ENCODE results near the gene ITPR2.

Gene ITPR2

DNA sequence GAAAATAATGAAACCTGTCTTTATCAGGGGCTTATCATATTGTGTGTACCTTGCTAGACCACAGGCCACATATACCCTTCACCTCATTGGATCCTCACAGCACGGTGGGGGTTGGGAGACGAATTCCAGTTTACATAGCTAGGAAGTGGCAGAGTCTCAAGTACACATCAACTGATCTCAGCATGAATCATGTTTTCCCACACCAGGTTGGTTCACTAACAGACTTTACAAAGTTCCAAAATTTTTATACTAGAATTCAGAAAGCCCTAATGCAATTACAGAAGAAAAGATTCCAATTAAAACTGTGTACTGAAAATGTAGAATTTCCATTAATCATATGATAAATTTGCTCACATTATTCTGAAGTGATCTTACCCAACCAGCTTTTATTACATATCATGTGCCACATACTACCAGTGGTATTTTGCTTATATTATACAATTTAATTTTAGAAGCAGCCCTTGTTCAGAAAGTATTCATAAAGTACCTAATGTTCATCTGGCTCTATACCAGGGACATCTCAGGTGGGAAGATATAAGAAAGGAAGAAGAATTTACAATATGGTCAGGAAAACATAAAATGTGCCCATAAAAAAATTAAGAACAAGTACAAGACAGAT, 196.2 kb downstream of the ITPR2 start:
- no peak overlapping the region for H3K4me3 ChIP-seq (ENCODE audit: low read depth, low read length)
- H3K9ac ChIP-seq (ENCODE audit: low read depth, low read length) = no peak overlapping the region
- H3K27me3 ChIP-seq (ENCODE audit: control insufficient read depth, insufficient read depth, low read length) = no peaks in the 10 kb centered on the region
- H3K4me1 ChIP-seq (ENCODE audit: control insufficient read depth, insufficient read depth, low read length) = peaks cover 26% of the 10 kb centered on the region
- H3K36me3 ChIP-seq (ENCODE audit: control insufficient read depth, insufficient read depth, low read length) = no peaks in the 10 kb centered on the region
- H3K27ac ChIP-seq (ENCODE audit: low read depth, low read length) = no peak overlapping the region
- no peaks in the 10 kb centered on the region for H3K9me3 ChIP-seq (ENCODE audit: control insufficient read depth, insufficient read depth, low read length)

DNA sequence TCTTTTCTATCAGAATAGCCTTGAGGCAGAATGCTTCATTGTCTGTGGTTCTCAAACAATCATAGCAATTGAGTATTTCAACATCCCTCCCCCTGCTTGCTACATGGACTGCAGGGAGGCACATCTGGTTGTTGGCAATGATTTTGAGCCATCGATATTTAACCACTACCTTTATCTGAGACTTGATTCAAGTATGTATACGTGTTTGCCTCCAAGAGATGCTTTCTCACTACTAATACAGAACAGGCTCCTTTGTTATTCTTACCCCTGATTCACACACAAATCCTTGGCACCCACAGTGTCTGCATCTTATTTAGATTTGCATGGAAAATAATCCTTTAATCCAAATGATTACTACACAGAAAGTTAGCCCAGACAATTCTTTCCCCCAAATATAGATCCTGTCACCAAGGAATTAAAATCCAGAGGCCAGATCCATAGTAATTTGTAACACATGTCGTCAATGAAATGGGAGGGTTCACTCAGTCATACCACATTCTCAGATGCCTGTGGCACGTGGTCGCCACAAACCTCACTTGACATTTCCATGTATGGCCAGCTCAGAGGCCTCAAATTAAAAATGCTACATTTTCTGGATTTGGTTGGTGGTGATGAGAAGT, 199.3 kb downstream of the ITPR2 start:
- H3K27ac ChIP-seq (ENCODE audit: low read depth, low read length) = no peak overlapping the region
- peaks cover 26% of the 10 kb centered on the region for H3K4me1 ChIP-seq (ENCODE audit: control insufficient read depth, insufficient read depth, low read length)
- no peak overlapping the region for H3K9ac ChIP-seq (ENCODE audit: low read depth, low read length)
- no peaks in the 10 kb centered on the region for H3K9me3 ChIP-seq (ENCODE audit: control insufficient read depth, insufficient read depth, low read length)
- no peaks in the 10 kb centered on the region for H3K36me3 ChIP-seq (ENCODE audit: control insufficient read depth, insufficient read depth, low read length)
- no peak overlapping the region for H3K4me3 ChIP-seq (ENCODE audit: low read depth, low read length)
- no peaks in the 10 kb centered on the region for H3K27me3 ChIP-seq (ENCODE audit: control insufficient read depth, insufficient read depth, low read length)

GRCh38 chr12:26632756-26633155, 200.2 kb downstream of the ITPR2 start:
- H3K4me3 ChIP-seq (ENCODE audit: low read depth, low read length) = no peak overlapping the region
- 0 out of 2 replicates have a peak, but pooled peaks cover 4% of the 10 kb centered on the region for H3K36me3 ChIP-seq (ENCODE audit: control insufficient read depth, insufficient read depth, low read length)
- H3K27ac ChIP-seq (ENCODE audit: low read depth, low read length) = no peak overlapping the region
- no peaks in the 10 kb centered on the region for H3K27me3 ChIP-seq (ENCODE audit: control insufficient read depth, insufficient read depth, low read length)
- H3K9me3 ChIP-seq (ENCODE audit: control insufficient read depth, insufficient read depth, low read length) = no peaks in the 10 kb centered on the region
- no peak overlapping the region for H3K9ac ChIP-seq (ENCODE audit: low read depth, low read length)
- peaks cover 26% of the 10 kb centered on the region for H3K4me1 ChIP-seq (ENCODE audit: control insufficient read depth, insufficient read depth, low read length)

DNA sequence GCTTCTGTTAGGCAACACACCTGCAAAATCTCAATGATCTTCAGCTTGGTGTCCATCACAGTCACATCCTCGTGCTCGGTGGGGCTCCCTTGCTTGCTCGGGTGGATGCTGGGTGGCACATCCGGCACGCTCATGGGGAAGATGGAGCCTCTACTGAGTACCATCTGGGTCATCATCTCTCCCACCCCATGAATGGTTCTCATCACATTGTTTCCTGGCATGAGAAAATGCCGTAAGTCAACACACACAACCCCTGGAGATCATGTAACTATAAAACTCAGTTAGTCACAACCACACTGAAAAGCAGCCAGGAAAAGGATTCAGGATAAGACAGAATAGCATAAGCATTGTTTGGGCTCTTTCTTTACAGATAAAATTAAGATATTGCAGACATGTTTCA, 201.1 kb downstream of the ITPR2 start:
- Histone ChIP-seq H3K27me3 (ENCODE audit: control insufficient read depth, insufficient read depth, low read length) (no peaks in the 10 kb centered on the region), H3K9ac (ENCODE audit: low read depth, low read length) (no peak overlapping the region), H3K4me3 (ENCODE audit: low read depth, low read length) (no peak overlapping the region), H3K27ac (ENCODE audit: low read depth, low read length) (no peak overlapping the region), H3K9me3 (ENCODE audit: control insufficient read depth, insufficient read depth, low read length) (no peaks in the 10 kb centered on the region), H3K4me1 (ENCODE audit: control insufficient read depth, insufficient read depth, low read length) (peaks cover 26% of the 10 kb centered on the region), H3K36me3 (ENCODE audit: control insufficient read depth, insufficient read depth, low read length) (0 out of 2 replicates have a peak, but pooled peaks cover 4% of the 10 kb centered on the region)

DNA sequence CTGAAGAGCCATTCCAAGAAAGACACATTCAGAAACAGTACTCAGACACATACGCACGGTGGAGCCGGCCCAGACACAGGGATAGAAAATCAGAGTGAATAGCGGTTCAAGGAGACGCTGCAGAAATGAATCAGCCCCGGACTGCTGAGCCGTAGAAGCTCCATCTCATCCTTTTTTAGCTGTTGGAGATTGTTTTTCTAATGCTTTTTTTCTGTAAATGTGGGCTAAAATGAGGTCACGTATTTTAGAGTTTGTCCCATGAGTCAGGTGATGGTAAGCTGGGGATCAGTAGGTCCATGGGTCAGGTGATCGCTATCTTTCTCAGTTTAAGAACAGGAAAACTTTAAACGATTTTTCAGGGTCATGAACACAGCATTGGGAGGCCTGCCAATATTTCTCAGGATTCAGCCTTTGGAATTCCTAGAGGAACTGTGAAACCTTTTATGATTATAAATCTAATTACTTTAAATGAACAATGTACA, 202.4 kb downstream of the ITPR2 start:
- 0 out of 2 replicates have a peak, but pooled peaks cover 8% of the 10 kb centered on the region for H3K36me3 ChIP-seq (ENCODE audit: control insufficient read depth, insufficient read depth, low read length)
- no peaks in the 10 kb centered on the region for H3K27me3 ChIP-seq (ENCODE audit: control insufficient read depth, insufficient read depth, low read length)
- no peak overlapping the region for H3K27ac ChIP-seq (ENCODE audit: low read depth, low read length)
- no peak overlapping the region for H3K4me3 ChIP-seq (ENCODE audit: low read depth, low read length)
- H3K4me1 ChIP-seq (ENCODE audit: control insufficient read depth, insufficient read depth, low read length) = peaks cover 21% of the 10 kb centered on the region
- H3K9ac ChIP-seq (ENCODE audit: low read depth, low read length) = no peak overlapping the region
- no peaks in the 10 kb centered on the region for H3K9me3 ChIP-seq (ENCODE audit: control insufficient read depth, insufficient read depth, low read length)

GRCh38 chr12:26629864-26630263, 203.1 kb downstream of the ITPR2 start:
- Histone ChIP-seq H3K9ac (ENCODE audit: low read depth, low read length) (no peak overlapping the region), H3K36me3 (ENCODE audit: control insufficient read depth, insufficient read depth, low read length) (0 out of 2 replicates have a peak, but pooled peaks cover 8% of the 10 kb centered on the region), H3K4me3 (ENCODE audit: low read depth, low read length) (no peak overlapping the region), H3K27ac (ENCODE audit: low read depth, low read length) (no peak overlapping the region), H3K27me3 (ENCODE audit: control insufficient read depth, insufficient read depth, low read length) (no peaks in the 10 kb centered on the region), H3K4me1 (ENCODE audit: control insufficient read depth, insufficient read depth, low read length) (peaks cover 18% of the 10 kb centered on the region), H3K9me3 (ENCODE audit: control insufficient read depth, insufficient read depth, low read length) (no peaks in the 10 kb centered on the region)

- Histone ChIP-seq H3K4me1 (ENCODE audit: control insufficient read depth, insufficient read depth, low read length) (peaks cover 3% of the 10 kb centered on the region), H3K4me3 (ENCODE audit: low read depth, low read length) (no peak overlapping the region), H3K27ac (ENCODE audit: low read depth, low read length) (no peak overlapping the region), H3K9me3 (ENCODE audit: control insufficient read depth, insufficient read depth, low read length) (no peaks in the 10 kb centered on the region), H3K36me3 (ENCODE audit: control insufficient read depth, insufficient read depth, low read length) (0 out of 2 replicates have a peak, but pooled peaks cover 8% of the 10 kb centered on the region), H3K27me3 (ENCODE audit: control insufficient read depth, insufficient read depth, low read length) (no peaks in the 10 kb centered on the region), H3K9ac (ENCODE audit: low read depth, low read length) (no peak overlapping the region)
These were observed 204.8 kb downstream of the ITPR2 start for GRCh38 chr12:26628234-26628633.

- no peak overlapping the region for H3K9ac ChIP-seq (ENCODE audit: low read depth, low read length)
- no peak overlapping the region for H3K27ac ChIP-seq (ENCODE audit: low read depth, low read length)
- H3K4me3 ChIP-seq (ENCODE audit: low read depth, low read length) = no peak overlapping the region
- no peaks in the 10 kb centered on the region for H3K4me1 ChIP-seq (ENCODE audit: control insufficient read depth, insufficient read depth, low read length)
- no peaks in the 10 kb centered on the region for H3K9me3 ChIP-seq (ENCODE audit: control insufficient read depth, insufficient read depth, low read length)
- H3K36me3 ChIP-seq (ENCODE audit: control insufficient read depth, insufficient read depth, low read length) = 0 out of 2 replicates have a peak, but pooled peaks cover 10% of the 10 kb centered on the region
- no peaks in the 10 kb centered on the region for H3K27me3 ChIP-seq (ENCODE audit: control insufficient read depth, insufficient read depth, low read length)
These were observed 205.7 kb downstream of the ITPR2 start for GRCh38 chr12:26627335-26627734.

GRCh38 chr12:26623136-26623535, 209.9 kb downstream of the ITPR2 start:
- Histone ChIP-seq H3K9ac (ENCODE audit: low read depth, low read length) (no peak overlapping the region), H3K27ac (ENCODE audit: low read depth, low read length) (no peak overlapping the region), H3K4me1 (ENCODE audit: control insufficient read depth, insufficient read depth, low read length) (no peaks in the 10 kb centered on the region), H3K9me3 (ENCODE audit: control insufficient read depth, insufficient read depth, low read length) (no peaks in the 10 kb centered on the region), H3K4me3 (ENCODE audit: low read depth, low read length) (no peak overlapping the region), H3K36me3 (ENCODE audit: control insufficient read depth, insufficient read depth, low read length) (peaks cover 46% of the 10 kb centered on the region), H3K27me3 (ENCODE audit: control insufficient read depth, insufficient read depth, low read length) (no peaks in the 10 kb centered on the region)

DNA sequence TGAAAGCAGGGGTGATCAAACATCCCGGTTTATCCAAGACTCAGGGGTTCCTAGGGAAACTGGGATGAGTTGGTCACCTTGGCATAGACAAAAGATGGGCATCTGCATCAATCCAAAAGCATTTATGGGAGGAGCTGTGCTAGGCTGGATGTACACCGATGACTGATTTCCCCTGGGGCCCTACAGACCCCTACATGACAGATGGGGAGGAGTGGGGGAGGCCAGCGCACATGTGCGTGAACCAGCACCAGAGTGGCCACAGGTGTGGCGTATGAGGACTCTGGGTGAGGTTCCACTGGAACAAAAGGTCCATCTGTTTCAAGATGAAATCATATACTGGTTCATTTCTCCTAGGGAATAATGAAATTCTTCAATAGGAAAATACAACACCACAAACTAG, 210.4 kb downstream of the ITPR2 start:
- Histone ChIP-seq H3K4me1 (ENCODE audit: control insufficient read depth, insufficient read depth, low read length) (no peaks in the 10 kb centered on the region), H3K9me3 (ENCODE audit: control insufficient read depth, insufficient read depth, low read length) (no peaks in the 10 kb centered on the region), H3K9ac (ENCODE audit: low read depth, low read length) (no peak overlapping the region), H3K4me3 (ENCODE audit: low read depth, low read length) (no peak overlapping the region), H3K27ac (ENCODE audit: low read depth, low read length) (no peak overlapping the region), H3K36me3 (ENCODE audit: control insufficient read depth, insufficient read depth, low read length) (peaks cover 43% of the 10 kb centered on the region), H3K27me3 (ENCODE audit: control insufficient read depth, insufficient read depth, low read length) (no peaks in the 10 kb centered on the region)

DNA sequence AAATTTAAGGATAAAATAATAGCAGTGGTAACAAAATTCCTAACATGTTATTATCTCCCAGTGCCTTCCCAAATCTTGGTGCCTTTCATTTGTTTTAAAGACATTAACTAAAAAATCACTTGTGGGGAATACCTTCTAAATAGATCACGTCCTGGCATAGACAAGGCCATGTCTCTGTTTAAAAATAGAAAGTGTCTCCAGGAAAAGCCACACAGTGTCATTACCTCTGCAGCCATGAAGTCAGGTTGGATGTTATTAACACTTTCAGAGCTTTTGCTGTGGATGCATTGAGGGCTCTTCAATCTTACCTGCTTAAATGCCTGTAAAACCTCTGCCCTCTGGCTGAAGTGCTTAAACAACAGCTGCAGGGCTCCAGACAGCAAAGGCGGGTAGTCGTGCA, 211.1 kb downstream of the ITPR2 start:
- Histone ChIP-seq H3K36me3 (ENCODE audit: control insufficient read depth, insufficient read depth, low read length) (peaks cover 43% of the 10 kb centered on the region), H3K27me3 (ENCODE audit: control insufficient read depth, insufficient read depth, low read length) (no peaks in the 10 kb centered on the region), H3K9me3 (ENCODE audit: control insufficient read depth, insufficient read depth, low read length) (no peaks in the 10 kb centered on the region)

More for the DNA sequence above, 211.1 kb downstream of the ITPR2 start:
- no peak overlapping the region for H3K9ac ChIP-seq (ENCODE audit: low read depth, low read length)
- no peak overlapping the region for H3K4me3 ChIP-seq (ENCODE audit: low read depth, low read length)
- H3K27ac ChIP-seq (ENCODE audit: low read depth, low read length) = no peak overlapping the region
- no peaks in the 10 kb centered on the region for H3K4me1 ChIP-seq (ENCODE audit: control insufficient read depth, insufficient read depth, low read length)

Data from HUES48 (cell line).